ENCODE results near the gene RAB40C.

Gene RAB40C

DNA sequence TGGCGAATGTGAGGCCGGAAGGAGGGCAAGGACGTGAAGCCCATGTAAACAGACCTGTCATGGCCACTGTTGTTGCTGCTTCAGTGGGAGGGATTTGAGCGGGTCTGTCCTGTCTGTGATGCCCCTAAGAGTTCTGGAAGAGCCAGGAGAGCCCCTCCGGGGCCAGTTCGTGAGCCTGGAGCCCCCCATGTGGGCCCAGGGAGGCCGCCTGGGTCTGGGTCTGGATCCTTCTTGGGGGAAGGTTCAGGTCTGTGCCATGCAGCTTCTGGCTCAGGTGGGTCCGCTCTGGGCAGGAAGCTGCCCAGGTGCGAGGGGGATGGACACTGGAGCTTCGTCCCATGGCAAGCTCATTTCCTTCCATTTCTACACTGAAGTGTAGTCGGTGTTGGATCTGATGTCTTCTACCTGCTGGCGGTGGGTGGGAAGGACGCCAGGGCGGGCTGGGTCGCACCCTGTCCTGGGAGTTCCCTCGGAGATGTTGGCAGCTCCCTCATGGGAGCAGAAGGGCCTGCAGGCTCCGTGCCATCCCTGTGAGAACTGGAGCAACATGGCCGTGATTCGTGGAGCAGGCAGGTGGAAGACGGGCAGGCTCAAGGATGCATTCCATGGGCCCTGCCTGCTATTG is 29.7 kb downstream of the RAB40C start:
- no peak for DNase-seq

DNA sequence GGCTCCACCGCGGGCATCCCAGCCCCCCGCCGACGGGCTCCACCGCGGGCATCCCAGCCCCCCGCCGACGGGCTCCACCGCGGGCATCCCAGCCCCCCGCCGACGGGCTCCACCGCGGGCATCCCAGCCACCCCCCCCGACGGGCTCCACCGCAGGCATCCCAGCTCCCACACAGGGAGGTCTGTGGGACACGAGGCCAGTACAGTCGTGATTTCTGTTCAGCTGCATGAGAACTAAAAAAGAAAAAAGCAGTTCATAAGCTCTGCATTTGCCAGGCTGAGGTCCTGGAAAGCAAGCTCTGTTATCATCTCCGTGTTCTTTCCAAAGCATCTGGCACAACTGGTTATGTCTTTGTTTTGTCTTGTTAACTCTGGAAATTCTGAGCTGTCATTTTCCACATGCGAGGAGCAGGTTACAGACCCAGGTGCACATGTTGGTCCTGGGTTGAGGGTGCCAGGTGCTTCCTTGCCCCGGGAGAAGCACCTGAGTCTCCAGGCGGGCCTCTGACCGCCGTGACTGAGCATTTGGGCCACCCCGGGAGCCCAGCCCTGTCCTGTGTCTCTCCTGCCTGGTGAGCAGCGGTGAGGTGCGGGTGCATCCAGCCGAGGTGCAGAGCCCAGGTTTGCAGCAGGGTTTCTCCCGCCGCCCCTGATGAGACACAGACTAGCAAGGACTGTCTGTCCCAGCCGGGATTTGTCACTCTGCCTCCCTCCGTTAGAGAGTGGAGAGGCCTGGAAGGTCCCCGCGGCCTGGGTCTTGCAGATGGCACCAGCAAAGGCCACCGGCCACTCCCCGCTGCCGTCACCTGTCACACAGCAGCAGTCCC is 31.0 kb downstream of the RAB40C start:
- DNase-seq: no peak

DNA sequence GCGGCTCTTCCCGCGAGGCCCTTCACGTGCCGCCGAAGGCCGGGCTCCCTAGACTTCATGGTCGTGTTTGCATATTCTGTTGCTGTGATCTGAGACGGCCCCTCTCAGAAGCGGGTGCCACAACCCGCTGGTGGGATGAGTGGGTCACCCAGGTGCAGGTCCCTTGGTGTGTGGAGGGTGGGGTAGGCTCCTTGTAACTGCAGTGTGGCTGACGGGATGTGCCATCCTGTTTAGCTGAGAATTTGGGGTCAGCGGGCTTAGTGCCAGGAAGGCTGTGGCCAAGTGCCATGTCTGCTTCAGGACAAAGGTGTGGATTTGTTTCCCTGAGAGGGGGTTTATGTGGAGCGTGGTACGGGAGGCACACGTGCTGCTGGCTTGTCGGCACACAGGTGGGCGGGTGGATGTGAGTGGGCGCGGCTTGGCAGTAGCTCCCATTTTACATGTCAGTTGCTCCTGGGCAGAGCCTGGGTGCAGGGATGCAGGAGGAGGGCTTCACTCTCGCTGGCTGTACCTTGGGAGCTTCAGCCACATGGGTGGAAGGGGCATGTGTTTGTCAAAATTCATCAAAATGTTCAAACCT is 31.8 kb downstream of the RAB40C start:
- DNase-seq: no peak

DNA sequence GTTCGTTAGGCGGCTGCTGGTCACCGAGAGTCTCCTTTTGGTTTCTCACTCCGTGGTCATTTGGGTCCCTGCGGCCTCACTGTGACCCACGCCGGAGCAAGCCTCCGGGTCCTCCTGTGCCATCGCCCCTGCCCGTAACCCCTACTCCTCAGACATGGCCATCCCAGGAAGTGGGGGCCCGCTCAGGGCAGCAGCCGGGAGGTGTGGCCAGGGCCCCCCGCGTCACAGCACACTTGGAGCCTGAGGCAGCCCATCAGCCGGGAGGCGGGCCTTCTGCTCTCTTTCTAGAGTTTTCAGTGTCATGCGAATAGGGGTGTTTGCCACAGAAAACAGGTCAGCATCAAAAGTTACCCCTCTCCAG is 33.0 kb downstream of the RAB40C start:
- DNase-seq: no peak

DNA sequence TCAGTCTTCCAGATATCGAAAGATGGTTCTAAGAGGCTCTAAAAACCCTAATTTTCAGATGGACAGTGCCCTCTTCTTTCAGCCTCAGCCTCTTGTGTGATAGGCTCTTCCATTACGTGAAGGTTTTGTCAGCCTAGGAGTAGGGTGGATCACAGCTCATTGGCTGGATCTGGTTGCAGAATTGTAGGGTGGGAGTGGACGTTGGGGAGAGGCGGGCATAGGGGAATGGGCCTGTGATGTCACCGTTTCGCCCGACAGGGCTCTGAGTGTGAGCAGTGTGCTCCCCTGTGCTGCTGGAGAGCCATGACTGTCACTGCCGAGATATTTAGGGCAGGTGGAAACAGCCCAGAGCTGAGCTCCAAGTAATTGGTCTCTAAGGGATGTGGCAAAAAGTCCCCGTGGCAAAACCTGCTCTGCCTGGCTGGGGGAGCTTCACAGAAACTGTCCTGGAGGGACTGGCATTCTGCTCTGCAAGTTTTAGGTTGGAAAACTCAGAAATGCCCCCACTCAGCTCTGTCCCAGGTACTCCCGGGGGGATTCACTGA is 34.7 kb downstream of the RAB40C start:
- no peak for DNase-seq

DNA sequence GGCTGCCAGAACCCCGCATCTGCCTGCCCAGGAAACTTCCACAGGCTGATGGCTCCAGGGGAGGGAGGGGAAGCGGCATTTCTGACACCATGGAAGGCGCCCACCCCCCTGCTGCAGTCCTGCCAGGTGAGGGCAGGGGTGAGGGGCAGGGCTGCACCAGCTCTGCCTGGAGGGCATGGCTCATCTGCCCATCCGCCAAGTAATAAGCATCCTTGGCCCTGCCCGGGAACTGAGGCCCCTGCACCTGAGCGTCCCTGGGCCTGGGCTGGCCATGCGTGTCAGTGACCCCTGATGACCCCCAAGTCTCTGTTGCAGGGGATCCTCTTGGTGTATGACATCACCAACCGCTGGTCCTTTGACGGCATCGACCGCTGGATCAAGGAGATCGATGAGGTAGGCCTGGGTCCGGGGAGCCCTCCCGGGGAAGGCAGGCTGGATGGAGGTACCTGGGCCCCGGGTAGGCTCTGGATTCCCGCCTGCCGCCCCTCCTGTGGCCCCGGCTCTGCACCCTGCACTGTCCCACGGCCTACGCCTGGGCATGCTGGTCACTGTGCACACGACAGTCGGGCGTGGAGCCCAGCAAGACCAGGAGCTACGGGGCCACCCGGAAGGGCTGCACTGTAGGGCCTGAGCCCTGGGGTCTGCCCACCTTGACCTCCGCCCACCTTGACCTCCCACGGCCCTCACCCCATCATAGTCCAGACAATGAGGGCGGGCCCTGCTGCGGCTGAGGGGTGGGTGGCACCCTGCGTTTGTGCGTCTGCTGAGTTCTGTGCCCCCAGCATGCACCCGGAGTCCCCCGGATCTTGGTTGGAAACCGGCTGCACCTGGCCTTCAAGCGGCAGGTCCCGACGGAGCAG is 35.5 kb downstream of the RAB40C start:
- no peak for DNase-seq

DNA sequence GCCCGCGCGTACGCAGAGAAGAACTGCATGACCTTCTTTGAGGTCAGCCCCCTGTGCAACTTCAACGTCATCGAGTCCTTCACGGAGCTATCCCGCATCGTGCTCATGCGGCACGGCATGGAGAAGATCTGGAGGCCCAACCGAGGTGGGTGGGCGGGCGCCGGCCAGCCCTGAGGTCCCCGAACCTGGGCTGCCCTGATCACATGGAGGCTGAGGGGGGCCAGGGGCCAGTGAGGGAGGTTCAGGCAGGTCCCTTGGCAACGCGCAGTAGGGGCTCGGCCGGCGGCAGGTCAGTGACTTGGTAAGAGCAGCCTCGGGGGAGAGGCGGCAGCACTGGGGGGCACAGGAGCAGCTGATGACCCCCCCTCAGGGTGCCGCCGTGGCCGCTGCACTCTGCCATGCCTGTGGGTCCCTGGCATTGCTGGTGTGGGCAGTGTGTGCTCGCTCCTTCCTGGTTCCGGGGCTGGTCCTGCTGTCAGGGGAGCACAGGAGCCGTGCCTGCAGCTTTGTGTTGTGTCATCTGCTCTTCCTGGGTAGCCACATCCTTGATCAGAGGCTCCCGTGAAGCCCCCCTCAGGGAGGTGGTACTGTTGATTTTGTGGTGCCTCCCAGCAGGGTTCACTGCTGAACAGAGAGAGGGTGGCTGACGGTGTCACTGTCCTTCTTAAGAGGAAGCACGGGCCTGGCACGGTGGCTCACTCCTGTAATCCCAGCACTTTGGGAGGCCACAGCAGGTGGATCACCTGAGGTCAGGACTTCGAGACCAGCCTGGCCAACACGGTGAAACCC is 36.3 kb downstream of the RAB40C start:
- DNase-seq: no peak

DNA sequence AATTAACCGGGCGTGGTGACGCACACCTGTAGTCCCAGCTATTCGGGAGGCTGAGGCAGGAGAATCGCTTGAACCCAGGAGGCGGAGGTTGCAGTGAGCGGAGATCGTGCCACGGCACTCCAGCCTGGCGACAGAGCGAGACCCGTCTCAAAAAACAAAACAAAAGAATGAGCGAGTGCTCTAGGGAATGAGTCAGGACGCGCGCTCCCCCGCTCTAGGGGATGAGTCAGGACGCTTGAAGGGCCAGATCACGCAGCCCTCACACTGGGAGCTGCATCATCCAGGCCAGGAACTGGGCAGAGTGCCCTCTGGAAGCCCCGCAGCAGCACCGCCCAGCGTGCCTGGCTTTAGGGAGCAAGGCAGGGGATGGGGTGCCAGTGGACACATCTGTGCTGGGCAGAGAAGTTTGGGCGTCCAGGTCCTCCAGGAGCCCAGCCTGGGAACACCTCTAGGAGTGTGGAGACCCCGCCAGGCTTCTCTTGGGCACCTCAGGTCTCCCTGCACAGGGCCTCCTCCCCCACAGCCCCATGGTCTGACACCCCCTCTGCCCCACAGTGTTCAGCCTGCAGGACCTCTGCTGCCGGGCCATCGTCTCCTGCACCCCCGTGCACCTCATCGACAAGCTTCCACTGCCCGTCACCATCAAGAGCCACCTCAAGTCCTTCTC is 37.1 kb downstream of the RAB40C start:
- no peak for DNase-seq

DNA sequence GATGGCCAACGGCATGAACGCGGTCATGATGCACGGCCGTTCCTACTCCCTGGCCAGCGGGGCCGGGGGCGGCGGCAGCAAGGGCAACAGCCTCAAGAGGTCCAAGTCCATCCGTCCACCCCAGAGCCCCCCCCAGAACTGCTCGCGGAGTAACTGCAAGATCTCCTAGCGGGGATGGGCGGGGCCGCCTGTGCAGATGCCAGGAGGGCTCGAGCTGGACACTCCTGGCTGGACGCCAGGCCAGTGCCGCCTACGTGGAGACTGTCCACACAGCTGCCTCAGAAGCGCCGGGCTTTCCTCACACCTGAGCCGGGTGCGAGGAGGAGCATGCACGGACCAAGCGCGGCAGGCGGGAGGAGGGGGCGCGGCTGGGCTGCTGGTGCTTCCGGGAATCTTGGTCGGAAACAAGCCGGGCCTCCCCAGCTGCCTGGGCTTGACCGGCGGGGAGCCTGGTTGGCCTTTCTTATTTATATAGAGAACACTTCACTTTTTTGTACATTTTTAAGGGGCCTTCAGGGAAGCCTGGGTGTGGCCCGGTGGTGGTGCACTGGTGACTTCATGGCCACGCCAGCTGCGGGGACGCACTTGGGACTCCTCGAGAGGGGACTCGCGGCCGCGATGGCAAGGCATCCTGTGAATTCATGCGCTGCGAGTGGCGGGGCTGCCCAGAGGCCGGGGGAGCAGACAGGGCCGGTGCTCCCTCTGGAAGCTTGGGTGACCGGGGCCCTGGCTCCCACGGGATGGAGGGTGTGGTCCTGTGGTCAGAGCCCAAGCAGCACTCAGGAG is 37.8 kb downstream of the RAB40C start:
- no peak for DNase-seq

DNA sequence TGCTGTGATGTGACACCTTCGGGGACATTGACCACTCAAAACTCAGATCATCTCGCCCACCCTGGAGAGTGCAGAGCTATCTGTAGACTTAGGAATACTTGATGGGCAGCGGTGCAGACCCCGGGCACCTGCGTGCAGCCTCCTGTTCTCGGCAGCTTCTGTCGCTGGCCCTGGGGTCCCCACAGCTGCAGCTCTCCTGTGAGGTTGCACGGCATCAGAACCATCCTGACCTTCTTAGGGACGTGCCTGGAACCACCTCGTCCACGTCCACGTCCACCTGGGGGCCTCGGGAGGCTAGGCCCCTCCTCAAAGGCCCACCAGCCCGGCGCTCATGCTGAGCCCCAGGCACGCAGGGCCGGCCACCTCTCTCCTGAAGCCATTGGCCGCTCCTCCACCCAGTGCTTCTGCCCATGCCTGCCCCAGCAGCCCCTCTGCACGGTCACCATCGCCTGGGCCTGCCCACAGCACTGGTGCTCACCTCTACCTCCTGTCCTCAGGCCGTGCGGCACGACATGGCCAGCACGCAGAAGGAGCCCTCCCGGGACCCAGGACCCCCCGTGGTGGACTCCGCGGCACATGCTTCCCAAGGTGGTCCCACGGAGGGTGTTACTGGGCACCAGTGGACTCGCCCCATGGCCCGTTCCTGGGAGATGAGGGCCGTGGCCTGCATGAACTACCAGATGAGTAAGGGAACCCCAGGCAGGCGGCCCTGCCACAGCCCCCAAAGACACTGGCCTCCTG is 38.6 kb downstream of the RAB40C start:
- no peak for DNase-seq

DNA sequence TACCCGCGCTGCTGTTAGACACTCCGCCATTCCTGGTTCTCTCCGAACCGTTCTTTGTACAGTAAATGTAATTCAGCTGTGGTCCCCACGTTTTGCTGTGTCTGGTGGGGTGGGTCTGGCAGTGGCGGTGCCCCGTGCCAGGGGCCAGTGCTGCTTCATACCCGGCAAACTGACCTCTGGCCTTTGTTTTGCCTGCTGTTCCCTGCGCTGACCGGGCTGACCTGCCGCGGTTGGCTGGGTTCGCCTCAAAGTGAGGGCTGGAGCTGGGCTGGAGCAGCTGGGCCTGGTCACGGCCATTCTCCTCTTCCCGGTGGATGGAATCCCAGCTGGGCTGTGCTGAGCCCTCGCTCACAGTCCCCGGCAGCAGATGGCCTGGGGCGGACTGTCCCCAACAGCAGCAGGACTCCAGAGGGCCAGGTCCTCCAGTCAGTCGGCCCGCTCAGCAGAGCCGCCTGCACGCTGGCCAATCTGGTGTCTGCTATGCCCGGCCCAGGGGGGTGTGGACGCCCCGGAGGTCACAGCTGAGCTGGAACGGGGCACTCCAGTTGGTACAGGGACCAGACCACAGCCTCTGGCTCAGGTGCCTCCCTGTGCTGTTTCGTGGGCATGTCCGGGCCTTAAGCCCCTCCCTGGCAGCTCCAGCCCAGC is 39.4 kb downstream of the RAB40C start:
- no peak for DNase-seq

DNA sequence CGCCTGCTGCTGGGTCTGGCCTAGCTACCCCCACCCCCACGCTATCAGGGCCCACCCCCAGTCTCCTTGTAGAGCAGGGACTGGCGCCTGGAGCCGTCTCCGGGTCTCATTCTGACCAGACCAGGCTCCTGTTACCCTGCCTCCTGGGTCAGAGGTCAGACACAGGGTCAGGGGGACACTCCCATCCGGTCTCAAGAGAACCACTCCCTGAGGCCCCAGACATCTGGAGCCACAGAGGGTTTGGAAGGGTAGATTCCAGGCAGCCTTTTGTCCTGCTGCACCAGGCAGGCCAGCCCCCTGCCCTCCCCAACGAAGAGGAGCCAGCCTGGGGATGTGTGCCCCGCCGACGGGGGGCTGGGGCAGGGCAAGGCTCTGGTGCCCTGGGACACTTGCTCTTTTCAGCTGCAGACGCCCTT is 40.0 kb downstream of the RAB40C start:
- no peak for DNase-seq

DNA sequence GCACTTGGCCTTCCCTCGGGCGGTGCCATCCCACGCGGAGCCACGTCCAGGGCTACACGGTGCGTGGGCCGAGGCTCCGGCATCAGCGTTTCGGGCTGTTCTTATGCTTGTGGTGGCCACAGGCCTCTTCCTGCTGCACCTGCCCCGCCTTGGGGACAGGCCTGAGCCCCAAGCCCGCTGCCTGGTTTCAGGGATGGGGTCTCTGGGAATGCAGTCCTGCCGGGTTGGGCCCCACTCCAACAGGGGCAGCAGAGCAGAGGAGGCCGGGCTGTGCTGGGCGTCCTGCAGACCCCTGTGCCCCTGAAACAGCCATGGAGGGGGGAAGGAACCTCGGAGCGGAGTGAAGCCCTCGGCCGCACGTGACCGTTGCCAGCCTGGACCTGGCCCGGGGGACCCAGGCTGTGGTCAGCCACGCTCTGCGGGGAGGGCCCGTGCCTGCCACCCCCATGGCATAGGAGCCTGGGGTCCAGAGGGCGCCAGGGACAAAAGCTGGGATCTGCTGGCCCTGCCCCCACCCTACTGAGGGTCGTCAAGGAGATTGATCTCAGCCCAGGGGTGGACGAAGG is 40.5 kb downstream of the RAB40C start:
- no peak for DNase-seq

DNA sequence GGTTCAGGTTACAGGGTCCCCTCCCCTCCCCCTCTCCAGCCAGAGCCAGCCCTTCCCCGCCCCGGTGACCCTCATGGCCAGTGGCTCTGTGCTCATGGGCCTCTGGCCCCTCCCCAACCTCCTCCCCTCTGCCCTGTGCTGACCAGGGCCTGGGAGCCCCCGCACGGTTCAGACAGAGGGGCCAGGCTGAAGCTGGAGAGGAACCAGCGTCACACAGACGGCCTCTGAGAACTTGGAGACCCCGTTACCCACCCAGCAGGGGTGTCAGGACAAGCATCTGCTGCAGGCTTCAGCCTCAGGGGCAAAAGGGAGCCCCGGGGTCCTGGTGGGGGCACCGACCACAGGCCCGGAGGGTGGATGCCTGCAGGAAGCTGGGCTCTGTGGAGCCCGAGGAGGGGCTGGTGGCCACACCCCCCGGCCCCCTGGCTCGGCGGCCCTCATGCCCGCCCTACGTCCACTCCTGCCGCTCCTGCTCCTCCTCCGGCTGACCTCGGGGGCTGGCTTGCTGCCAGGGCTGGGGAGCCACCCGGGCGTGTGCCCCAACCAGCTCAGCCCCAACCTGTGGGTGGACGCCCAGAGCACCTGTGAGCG is 41.0 kb downstream of the RAB40C start, which contains the start of gene WFIKKN1:
TSS of gene WFIKKN1 (plus strand) at position 171 of the 591 bp plus-strand sequence. CDS start at position 440, 269 bp downstream.
- no peak for DNase-seq

DNA sequence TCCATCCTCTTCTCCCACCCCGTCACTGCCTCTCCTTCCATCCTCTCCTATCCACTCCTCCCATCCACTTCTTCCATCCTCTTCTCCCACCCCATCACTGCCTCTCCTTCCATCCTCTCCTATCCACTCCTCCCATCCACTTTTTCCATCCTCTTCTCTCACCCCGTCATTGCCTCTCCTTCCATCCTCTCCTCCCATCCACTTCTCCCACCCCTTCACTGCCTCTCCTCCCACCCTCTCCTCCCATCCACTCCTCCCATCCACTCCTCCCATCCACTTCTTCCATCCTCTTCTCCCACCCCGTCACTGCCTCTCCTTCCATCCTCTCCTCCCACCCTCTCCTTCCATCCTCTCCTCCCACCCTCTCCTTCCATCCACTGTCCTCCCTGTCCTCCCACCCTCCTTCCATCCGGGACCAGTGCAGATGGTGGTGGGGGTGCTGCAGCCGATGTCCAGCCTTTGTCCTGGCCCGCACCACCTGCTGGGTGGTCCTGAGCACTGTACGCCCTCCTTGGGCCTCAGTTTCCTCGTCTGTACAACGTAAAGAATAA is 42.0 kb downstream of the RAB40C start:
- DNase-seq: no peak

DNA sequence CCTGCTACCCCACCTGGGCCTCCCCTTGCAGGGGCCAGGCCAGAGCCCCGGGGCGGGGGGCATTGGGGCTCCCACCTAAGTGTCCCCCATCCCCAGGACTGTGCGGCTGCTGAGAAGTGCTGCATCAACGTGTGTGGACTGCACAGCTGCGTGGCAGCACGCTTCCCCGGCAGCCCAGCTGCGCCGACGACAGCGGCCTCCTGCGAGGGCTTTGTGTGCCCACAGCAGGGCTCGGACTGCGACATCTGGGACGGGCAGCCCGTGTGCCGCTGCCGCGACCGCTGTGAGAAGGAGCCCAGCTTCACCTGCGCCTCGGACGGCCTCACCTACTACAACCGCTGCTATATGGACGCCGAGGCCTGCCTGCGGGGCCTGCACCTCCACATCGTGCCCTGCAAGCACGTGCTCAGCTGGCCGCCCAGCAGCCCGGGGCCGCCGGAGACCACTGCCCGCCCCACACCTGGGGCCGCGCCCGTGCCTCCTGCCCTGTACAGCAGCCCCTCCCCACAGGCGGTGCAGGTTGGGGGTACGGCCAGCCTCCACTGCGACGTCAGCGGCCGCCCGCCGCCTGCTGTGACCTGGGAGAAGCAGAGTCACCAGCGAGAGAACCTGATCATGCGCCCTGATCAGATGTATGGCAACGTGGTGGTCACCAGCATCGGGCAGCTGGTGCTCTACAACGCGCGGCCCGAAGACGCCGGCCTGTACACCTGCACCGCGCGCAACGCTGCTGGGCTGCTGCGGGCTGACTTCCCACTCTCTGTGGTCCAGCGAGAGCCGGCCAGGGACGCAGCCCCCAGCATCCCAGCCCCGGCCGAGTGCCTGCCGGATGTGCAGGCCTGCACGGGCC is 42.8 kb downstream of the RAB40C start:
- DNase-seq: no peak

DNA sequence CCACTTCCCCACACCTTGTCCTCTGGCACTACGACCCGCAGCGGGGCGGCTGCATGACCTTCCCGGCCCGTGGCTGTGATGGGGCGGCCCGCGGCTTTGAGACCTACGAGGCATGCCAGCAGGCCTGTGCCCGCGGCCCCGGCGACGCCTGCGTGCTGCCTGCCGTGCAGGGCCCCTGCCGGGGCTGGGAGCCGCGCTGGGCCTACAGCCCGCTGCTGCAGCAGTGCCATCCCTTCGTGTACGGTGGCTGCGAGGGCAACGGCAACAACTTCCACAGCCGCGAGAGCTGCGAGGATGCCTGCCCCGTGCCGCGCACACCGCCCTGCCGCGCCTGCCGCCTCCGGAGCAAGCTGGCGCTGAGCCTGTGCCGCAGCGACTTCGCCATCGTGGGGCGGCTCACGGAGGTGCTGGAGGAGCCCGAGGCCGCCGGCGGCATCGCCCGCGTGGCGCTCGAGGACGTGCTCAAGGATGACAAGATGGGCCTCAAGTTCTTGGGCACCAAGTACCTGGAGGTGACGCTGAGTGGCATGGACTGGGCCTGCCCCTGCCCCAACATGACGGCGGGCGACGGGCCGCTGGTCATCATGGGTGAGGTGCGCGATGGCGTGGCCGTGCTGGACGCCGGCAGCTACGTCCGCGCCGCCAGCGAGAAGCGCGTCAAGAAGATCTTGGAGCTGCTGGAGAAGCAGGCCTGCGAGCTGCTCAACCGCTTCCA is 43.6 kb downstream of the RAB40C start:
- DNase-seq: no peak

Measured in CD4-positive, alpha-beta T cell treated with Interleukin-17A for 1 hour (primary cell).